Measurements from ENCODE around the gene RTEL1.

Gene RTEL1

DNA sequence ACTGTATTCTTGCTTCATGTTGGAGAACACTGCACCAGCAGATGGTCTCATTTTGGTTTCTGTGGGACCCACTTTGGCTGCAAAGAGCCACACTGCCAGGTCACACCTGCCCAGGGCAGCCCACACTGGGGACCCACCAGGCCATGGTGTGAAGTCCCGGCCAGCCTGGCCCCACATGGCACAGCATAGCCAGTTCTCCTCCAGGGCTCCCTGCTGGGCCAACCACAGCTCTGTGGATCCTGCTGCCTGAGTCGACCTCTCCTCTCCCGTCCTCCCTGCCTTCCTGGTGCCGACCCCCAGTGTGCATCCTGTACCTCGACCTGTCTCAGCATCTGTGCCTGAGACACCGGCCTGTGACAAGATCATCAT is 46.6 kb downstream of the RTEL1 start:
- peaks cover 48% of the 10 kb centered on the region for H3K79me2 ChIP-seq (ENCODE audit: control insufficient read depth, low read length)
- no peaks in the 10 kb centered on the region for H3F3A ChIP-seq (ENCODE audit: control insufficient read depth, insufficient read depth)
- no peaks in the 10 kb centered on the region for H3K9me2 ChIP-seq (replicated peaks; ENCODE audit: control insufficient read depth, low read length)
- H3K4me1 ChIP-seq (ENCODE audit: control insufficient read depth, low read length): peaks cover 18% of the 10 kb centered on the region
- H3K27ac ChIP-seq (ENCODE audit: low read depth, low read length): no peak overlapping the region
- no peaks in the 10 kb centered on the region for H3K27me3 ChIP-seq (ENCODE audit: control insufficient read depth, low read length)
- H3K4me2 ChIP-seq (ENCODE audit: low read length): no peak overlapping the region
- no peaks in the 10 kb centered on the region for H3K9me3 ChIP-seq (ENCODE audit: control insufficient read depth, insufficient read depth, low read length)
- peaks cover 48% of the 10 kb centered on the region for H3K36me3 ChIP-seq (ENCODE audit: control insufficient read depth, low read length)
- no peak overlapping the region for H3K4me3 ChIP-seq (ENCODE audit: low read length)
- TF ChIP-seq, protein P1, sequence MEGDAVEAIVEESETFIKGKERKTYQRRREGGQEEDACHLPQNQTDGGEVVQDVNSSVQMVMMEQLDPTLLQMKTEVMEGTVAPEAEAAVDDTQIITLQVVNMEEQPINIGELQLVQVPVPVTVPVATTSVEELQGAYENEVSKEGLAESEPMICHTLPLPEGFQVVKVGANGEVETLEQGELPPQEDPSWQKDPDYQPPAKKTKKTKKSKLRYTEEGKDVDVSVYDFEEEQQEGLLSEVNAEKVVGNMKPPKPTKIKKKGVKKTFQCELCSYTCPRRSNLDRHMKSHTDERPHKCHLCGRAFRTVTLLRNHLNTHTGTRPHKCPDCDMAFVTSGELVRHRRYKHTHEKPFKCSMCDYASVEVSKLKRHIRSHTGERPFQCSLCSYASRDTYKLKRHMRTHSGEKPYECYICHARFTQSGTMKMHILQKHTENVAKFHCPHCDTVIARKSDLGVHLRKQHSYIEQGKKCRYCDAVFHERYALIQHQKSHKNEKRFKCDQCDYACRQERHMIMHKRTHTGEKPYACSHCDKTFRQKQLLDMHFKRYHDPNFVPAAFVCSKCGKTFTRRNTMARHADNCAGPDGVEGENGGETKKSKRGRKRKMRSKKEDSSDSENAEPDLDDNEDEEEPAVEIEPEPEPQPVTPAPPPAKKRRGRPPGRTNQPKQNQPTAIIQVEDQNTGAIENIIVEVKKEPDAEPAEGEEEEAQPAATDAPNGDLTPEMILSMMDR (IDR thresholded peaks at IDR 0.05; ENCODE audit: low read depth, low read length, poor library complexity, severe bottlenecking): no peak
- TF ChIP-seq EZH2phosphoT487 (IDR thresholded peaks at IDR 0.05; ENCODE audit: borderline replicate concordance, low read length): no peak
- peaks cover 14% of the 10 kb centered on the region for H4K20me1 ChIP-seq (ENCODE audit: control insufficient read depth, insufficient read depth, low read depth, low read length)

DNA sequence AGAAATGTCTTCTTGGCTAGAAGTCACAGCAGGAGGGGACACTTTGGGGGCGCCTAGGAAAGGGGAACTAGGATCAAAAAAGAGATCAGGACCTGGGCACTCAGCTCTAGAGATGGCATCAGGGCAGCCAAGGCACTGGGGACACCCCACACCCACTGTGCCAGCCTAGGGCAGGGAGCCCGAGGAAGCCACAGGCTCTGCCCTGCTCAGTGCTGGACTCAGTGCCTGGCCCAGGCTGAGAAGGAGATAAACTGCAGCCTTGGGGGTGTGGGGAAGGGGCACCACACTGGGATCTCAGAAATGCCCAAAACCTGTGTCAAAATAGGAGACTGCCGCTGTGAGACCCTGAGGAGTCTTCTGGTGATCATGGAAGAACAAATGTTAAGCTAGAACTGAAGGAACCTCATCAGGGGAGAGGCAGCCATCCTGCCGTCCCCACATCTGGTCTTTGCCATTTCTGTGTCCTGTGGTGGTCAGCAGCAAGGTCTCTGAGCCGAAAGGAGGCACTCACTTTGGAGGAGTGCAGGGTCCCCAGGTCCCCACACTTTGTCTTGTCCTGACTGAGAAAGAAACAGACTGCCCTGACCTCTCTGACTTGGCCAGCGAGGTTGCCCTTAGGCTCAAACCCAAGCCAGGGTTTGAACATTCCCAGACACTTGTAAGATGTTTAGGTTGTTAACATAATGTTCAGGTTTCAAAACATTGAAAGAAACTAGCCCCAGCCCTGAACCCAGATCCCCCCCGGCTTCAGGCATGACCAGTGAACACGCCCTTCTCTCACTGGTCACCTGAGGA is 47.3 kb downstream of the RTEL1 start:
- peaks cover 14% of the 10 kb centered on the region for H4K20me1 ChIP-seq (ENCODE audit: control insufficient read depth, insufficient read depth, low read depth, low read length)
- TF ChIP-seq EZH2phosphoT487 (IDR thresholded peaks at IDR 0.05; ENCODE audit: borderline replicate concordance, low read length): no peak
- TF ChIP-seq, protein P1 (IDR thresholded peaks at IDR 0.05; ENCODE audit: low read depth, low read length, poor library complexity, severe bottlenecking): no peak
- H3K27me3 ChIP-seq (ENCODE audit: control insufficient read depth, low read length): no peaks in the 10 kb centered on the region
- no peak overlapping the region for H3K27ac ChIP-seq (ENCODE audit: low read depth, low read length)
- H3K4me1 ChIP-seq (ENCODE audit: control insufficient read depth, low read length): peaks cover 18% of the 10 kb centered on the region
- H3F3A ChIP-seq (ENCODE audit: control insufficient read depth, insufficient read depth): no peaks in the 10 kb centered on the region
- H3K9me3 ChIP-seq (ENCODE audit: control insufficient read depth, insufficient read depth, low read length): no peaks in the 10 kb centered on the region
- H3K36me3 ChIP-seq (ENCODE audit: control insufficient read depth, low read length): peaks cover 53% of the 10 kb centered on the region
- peaks cover 53% of the 10 kb centered on the region for H3K79me2 ChIP-seq (ENCODE audit: control insufficient read depth, low read length)
- no peak overlapping the region for H3K4me3 ChIP-seq (ENCODE audit: low read length)
- no peak overlapping the region; the same call in 1 of the 2 replicates for H3K4me2 ChIP-seq (ENCODE audit: low read length)
- H3K9me2 ChIP-seq (replicated peaks; ENCODE audit: control insufficient read depth, low read length): no peaks in the 10 kb centered on the region

DNA sequence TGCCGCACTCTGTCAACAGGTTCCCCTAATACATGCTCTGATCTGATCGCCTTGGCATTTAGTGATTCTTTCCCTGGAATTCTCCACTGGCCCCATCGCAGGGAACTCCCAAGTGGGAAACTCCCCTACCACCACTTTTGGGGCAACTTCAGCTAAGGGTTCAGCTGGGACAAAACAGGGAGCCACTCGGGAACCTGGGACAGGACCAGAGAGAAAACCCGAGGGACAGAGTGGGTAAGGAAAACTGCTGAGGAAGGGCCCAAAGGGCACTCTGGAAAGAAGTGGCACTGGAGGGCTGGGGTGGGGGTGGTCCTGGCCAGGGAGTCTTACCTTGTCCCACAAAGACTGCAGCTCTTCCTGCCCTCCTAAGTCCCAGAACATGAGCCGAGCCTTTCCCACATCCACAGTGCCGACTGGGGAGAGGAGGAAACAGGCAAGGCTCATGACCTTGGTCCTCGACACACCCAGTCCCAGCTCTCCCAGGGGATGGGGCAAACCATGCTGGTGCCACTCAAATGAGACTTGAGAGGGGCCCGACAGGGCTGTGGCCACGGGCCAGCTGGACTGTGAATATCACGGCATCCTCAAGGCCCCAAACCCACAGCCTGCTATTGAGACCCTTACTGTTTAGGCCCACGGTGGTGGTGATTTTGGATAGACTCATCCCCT is 48.0 kb downstream of the RTEL1 start:
- TF ChIP-seq, protein P1 (IDR thresholded peaks at IDR 0.05; ENCODE audit: low read depth, low read length, poor library complexity, severe bottlenecking): no peak
- no peak for TF ChIP-seq EZH2phosphoT487 (IDR thresholded peaks at IDR 0.05; ENCODE audit: borderline replicate concordance, low read length)
- Histone ChIP-seq H4K20me1 (ENCODE audit: control insufficient read depth, insufficient read depth, low read depth, low read length) (peaks cover 14% of the 10 kb centered on the region), H3K27ac (ENCODE audit: low read depth, low read length) (no peak overlapping the region), H3K27me3 (ENCODE audit: control insufficient read depth, low read length) (no peaks in the 10 kb centered on the region), H3K9me3 (ENCODE audit: control insufficient read depth, insufficient read depth, low read length) (no peaks in the 10 kb centered on the region), H3K79me2 (ENCODE audit: control insufficient read depth, low read length) (peaks cover 61% of the 10 kb centered on the region), H3K9me2 (replicated peaks; ENCODE audit: control insufficient read depth, low read length) (no peaks in the 10 kb centered on the region), H3K4me3 (ENCODE audit: low read length) (peak overlapping the region; percentile 87), H3K36me3 (ENCODE audit: control insufficient read depth, low read length) (peaks cover 60% of the 10 kb centered on the region), H3F3A (ENCODE audit: control insufficient read depth, insufficient read depth) (no peaks in the 10 kb centered on the region), H3K4me1 (ENCODE audit: control insufficient read depth, low read length) (peaks cover 18% of the 10 kb centered on the region), H3K4me2 (ENCODE audit: low read length) (peak overlapping the region; percentile 95)

Measured in DOHH2 (cell line).